GM23248 (cell line): ENCODE results near the gene ASS1.

Experiments
- EZH2 ChIP-seq: fragments of 200-600 bp; sonication (generic); IDR thresholded peaks from 2 replicates; pipeline ENCODE4 v1.6.1; 2018; ENCODE audit warnings: antibody characterized with exemption, mild to moderate bottlenecking; ENCODE audit not compliant: insufficient read depth, poor library complexity, severe bottlenecking
- EZH2phosphoT487 ChIP-seq: fragments of 200-600 bp; sonication (generic); IDR thresholded peaks from 2 replicates; pipeline ENCODE4 v1.6.1; 2018; ENCODE audit warnings: antibody characterized with exemption, moderate library complexity, mild to moderate bottlenecking, low read depth; ENCODE audit not compliant: insufficient read depth

DNA sequence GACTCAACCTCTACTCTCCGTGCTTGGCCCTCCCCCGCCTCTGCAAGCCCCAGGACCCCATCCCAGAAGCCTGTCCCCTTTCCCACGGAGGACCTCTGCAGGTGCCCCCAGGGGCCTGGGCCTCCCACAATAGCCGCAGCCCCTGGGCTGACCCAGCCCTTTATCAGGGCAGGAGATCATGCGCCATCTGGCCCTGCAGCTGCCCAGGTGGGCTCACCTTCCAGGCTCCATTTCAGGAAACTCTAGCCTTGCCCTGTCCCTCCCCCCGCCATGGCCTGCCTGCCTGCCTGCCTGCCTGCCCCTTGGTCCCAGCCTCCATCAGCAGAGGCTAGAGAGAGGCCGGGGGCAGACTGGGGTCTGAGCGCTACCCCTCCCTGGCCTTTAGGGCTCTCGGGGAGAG, 48.7 kb downstream of the ASS1 start:
- TF ChIP-seq EZH2 (no peak), EZH2phosphoT487 (no peak)
